HG02642 (cell line): ENCODE data around the gene DIO3.
"Not testable (repeated sequence)": the region's sequence is repeated elsewhere in the genome, so short reads cannot be mapped to it uniquely, and the experiment has no call there.

Source experiments
- ATAC-seq: cut with Tn5 transposase; IDR thresholded peaks from one replicate; pipeline ENCODE4 v1.9.1; 2021; ENCODE audit warnings: mild to moderate bottlenecking; ENCODE audit not compliant: unreplicated experiment, poor library complexity

DIO3 gene

GRCh38 chr14:101557321-101557695, 4.0 kb upstream of the DIO3 start:
- no peak for ATAC-seq

- ATAC-seq: no peak
These were observed 3.2 kb upstream of the DIO3 start for GRCh38 chr14:101557811-101558738.

GRCh38 chr14:101558739-101559240, 2.5 kb upstream of the DIO3 start:
- no peak for ATAC-seq

- ATAC-seq: no peak
These were observed 2.1 kb upstream of the DIO3 start for GRCh38 chr14:101559250-101559623.

GRCh38 chr14:101559624-101560533, 1.4 kb upstream of the DIO3 start:
- no peak for ATAC-seq

GRCh38 chr14:101560534-101561113, 671 bp upstream of the DIO3 start:
- ATAC-seq: no peak

GRCh38 chr14:101561897-101562490, 699 bp downstream of the DIO3 start:
- ATAC-seq: no peak

- no peak for ATAC-seq
These were observed 1.5 kb downstream of the DIO3 start for GRCh38 chr14:101562659-101563351.

- no peak for ATAC-seq
These were observed 2.0 kb downstream of the DIO3 start for GRCh38 chr14:101563352-101563653.

GRCh38 chr14:101563654-101564443, 2.6 kb downstream of the DIO3 start:
- ATAC-seq: no peak

- no peak for ATAC-seq
These were observed 3.1 kb downstream of the DIO3 start for GRCh38 chr14:101564444-101564776.

GRCh38 chr14:101564819-101565698, 3.8 kb downstream of the DIO3 start:
- no peak for ATAC-seq

- ATAC-seq: no peak
These were observed 6.0 kb downstream of the DIO3 start for GRCh38 chr14:101567252-101567651.

GRCh38 chr14:101571004-101571403, 9.7 kb downstream of the DIO3 start:
- no peak for ATAC-seq

GRCh38 chr14:101572526-101572925, 11.2 kb downstream of the DIO3 start:
- not testable (repeated sequence) for ATAC-seq

GRCh38 chr14:101573289-101573688, 12.0 kb downstream of the DIO3 start:
- no peak for ATAC-seq

- ATAC-seq: no peak
These were observed 14.3 kb downstream of the DIO3 start for GRCh38 chr14:101575581-101575980.

GRCh38 chr14:101577221-101577909, 16.1 kb downstream of the DIO3 start:
- no peak for ATAC-seq
